CD1c-positive myeloid dendritic cell (primary cell): ENCODE results near the gene NTN1.
A peak's percentile ranks its signal among the peaks of the same experiment; 100 is the strongest.

ENCODE experiments used
- DNase-seq: peaks from one replicate; pipeline ENCODE4 v3.0.0-alpha.2; 2016; ENCODE audit errors: extremely low spot score

Gene NTN1

DNA sequence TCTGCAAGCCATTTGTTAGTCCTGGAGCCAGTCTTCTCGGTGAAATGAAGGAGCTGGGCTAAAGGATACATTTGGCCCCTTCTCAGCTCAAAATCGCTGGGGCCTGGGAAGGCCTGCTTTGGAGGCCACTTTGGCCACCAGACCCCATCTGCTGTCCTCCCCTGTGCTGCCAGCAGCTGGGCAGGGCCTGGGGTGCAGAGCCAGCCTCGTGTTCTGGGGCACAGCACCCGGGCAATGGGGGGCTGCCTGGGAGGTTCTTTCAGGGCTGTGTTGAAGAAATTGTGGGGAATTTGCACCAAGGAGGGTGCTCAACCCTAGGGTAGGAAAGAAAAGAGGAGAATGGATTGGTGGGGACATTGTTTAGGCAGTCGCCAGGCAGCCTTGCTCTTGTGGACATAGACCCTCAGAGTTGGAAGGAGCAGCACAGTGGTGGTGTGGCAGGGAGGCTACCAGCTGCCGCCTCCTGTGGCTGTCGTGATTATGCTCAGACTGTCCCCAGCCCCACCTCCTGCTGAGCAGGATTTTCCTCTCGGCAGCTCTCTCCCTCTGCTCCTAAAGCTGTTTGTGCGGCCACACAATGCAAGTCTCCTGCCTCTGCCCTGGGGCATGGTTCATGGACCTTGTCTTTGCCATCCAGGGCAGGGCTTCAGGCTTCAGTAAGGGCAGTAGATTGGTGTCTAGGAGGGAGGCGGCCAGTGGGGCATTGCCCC is 174.8 kb downstream of the NTN1 start:
- DNase-seq = no peak

DNA sequence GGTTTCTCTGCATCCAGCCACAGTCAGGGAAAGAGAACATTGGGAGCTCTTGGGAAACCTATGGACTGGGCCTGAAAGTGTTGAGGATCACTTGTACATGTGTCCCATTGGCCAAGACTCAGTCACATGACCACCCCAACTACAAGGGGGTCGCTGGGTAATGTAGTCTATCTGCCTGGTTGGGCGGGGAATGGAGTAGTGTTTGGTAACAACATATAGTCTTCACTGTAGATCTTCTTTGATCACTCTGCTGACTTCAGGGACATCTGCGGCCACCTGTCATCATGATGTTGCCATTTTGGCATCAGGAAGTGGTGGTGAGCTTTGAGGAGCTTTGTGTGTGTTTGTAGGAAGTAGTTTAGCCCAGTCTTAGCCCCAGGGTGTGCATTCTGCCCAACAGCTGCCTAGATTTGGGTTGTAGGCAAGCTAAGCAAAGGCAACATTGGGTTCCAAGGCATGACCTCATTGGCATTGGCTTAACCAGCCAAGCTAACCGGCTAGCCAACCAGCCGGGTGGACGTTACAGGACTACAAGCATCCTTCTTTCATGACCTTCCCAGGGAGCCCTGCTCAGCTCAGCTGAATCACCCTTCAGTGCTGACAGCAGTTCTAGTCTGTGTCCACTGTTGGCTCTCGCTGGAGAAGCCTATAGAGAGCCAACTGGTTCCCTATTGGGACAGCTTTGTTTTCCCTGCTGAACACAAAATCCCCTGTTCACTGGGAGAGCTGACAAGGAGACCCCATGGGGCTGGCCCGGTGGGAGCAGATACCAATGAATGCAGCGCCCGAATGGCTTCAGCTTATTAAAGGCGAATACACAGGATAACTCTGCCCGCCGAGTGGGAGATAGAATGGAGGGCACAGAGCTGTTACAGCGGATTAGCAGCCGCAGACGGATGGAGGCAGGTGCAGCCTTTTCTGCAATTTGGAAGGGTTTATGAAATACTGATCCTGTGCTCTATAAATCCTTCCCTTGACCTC is 178.6 kb downstream of the NTN1 start:
- DNase-seq = no peak

DNA sequence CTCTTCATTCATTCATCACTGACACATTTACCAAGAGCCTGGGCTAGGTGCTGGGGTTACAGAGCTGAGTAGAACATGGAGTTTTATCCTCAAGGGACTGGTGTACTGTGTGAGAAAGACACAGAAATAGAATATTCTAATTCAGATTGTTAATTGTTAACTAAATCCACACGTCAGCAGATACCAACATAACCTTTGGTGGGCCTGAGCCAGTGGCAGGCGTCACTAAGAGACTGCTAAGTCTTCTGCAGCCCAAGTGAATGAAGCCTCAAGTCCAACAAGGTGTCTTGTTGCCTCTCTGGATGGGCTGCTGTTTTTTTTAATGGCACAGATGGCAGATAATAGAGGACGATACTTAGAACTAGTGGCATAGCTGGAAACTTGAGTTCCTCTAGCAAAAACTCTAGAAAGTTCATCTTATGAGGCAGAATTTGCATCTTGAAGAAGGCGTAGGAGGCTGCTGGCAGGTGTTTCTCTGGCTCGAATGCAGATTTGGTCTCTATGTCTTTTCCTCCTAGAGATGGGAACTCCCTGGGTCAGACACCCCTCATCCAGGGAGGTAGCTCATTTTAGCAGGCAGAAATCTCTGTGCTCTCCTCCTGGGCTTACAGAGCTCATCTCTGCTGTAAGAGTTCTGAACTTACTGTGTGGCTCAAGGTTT is 179.5 kb downstream of the NTN1 start:
- no peak for DNase-seq

DNA sequence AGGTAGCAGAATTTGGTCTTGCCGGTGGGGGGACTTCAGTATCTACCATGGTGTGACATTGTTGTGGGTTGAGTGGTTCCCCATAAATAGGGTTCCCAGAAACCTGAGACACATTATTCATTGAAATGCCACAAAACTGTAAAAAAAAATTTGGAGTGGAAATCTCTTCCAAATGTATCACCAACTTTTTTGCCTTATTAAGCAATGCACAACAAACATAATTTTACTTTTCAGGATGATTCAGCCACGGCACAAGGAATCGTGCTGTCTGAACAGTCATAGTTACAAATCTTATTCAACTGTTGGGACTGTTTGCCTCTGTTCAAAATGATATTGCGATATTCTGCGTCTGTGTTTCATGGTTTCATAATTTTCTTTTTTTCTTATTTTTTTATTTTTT is 181.2 kb downstream of the NTN1 start:
- no peak for DNase-seq

DNA sequence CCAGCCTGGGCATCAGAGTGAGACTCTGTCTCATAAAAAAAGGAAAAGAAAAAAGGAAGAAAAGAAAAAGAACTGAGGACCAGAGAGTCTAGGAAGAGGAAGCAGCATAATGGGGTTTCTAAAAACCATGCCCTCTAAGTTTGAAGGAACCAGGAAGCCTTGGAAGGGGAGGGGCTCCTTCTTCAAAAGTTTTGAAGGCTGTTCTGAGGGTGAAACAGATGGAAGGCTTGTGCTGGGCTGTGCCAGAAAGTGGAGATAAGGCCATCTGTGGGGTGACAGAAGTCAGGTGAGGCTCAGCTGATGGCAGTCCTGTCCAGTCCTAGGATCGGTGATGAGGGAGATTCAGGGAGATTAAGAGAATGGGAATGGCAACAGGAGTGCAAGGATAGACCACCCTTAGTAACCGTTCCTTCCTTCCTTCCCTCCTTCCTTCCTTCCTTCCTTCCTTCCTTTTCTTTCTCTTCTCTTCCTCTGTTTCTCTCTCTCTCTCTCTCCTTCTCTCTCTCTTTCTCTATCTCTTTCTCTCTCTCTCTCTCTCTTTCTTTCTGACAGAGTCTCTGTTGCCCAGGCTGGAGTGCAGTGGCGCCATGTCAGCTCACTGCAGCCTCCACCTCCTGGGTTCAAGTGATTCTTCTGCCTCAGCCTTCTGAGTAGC is 182.6 kb downstream of the NTN1 start:
- DNase-seq = peak; percentile 21

DNA sequence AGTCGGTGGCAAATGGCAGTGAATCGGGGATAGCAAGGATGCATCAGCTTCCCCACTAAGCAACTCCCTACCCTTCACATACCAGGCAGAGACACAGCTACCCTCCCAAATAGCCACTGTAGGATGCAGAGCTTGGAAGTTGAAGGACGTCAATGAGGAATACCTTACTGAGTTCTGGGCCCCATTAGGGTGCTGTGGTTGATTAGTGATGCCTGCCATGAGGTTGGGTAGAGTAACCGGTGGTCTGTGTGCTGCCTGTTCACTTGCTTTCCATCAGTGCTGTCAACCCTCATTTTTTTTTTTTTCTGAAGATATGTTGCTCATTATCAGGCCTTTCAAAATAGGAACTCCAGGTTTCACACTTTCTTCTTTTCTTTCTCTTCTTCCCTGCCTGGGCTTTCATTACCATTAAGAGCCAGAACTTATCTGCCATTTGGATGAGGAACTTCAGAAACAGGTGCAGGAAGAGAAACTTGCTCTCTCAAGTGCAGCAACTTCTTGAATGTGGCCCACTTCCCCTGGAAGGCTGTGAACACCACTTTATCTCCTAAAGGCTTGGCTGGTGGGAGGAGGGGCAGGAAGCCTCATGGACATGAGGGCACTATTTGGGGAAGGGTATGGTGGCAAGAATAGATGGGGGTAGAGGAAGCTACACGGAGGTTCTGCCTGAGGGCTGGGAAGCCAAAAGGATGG is 183.5 kb downstream of the NTN1 start:
- DNase-seq = peak; percentile 4

- no peak for DNase-seq
Measured at GRCh38 chr17:9205520-9206409, 184.5 kb downstream of the NTN1 start.

- no peak for DNase-seq
Measured at GRCh38 chr17:9206410-9206703, 185.0 kb downstream of the NTN1 start.

DNA sequence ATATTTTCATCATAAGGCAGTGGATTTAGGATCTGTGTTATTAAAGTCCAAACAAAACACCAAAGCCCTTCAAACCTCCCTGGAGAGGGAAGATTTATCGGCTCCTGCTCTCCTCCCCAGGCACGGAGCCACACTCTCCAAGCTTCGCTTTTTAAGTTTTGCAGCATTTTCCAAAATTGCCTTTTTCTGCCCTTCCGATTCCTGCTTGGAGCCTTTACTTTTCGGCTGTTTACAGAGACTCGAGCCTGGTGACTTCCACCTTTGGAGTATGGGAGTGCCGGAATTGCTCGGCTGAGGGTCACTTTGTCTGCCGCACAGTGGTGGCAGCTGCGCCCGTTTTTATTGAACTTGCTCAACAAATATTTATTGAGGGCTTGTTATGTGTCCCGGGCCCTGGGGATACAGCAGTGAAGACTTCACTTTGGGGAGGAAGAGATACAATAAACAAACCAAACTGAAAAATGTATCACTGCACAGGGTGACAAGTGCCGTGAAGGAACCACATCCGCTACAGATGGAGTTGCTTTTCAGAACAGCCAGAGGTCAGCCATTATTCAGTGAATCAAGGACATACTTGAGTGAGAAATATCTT is 185.5 kb downstream of the NTN1 start:
- no peak for DNase-seq

DNA sequence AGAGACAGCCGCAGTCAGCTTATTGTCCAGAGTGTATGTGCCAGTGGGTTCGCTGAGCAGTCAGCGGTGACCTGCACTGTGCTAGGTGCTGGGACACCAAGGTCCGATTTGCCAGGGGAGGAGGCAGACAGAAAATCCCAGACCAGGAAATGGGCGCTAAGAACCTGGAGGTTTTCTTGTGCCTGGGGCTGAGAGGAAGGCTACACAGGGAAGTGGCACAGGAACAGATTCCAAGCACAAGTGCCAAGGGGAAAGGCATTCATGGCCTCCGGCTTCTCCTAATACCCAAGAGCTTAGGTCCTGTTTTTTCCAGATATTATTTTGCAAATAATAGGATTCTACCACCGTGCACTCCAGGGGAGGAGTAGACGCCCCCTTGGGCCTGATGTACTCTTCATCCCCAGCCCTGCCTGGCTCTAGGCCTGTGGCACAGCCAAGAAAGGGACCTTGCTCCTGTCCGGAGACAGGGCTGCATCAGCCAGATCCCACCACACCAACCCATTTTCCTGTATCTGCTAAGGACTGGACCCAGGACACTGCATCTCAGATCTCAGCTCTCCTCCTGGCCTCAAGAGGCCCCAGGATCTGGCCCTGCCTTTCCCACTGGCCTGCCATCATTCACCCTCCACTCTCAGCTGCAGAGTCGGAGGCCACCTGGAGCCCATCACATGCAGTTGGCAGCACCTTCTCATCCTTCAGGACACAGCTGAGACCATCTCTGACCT is 187.2 kb downstream of the NTN1 start:
- no peak for DNase-seq

- DNase-seq = no peak
Measured at GRCh38 chr17:9209347-9209746, 188.0 kb downstream of the NTN1 start.

GRCh38 chr17:9209781-9210370 is 188.6 kb downstream of the NTN1 start:
- no peak for DNase-seq

- DNase-seq = no peak
Measured at GRCh38 chr17:9211133-9211765, 189.9 kb downstream of the NTN1 start.

GRCh38 chr17:9212376-9213302 is 191.3 kb downstream of the NTN1 start:
- DNase-seq = no peak

DNA sequence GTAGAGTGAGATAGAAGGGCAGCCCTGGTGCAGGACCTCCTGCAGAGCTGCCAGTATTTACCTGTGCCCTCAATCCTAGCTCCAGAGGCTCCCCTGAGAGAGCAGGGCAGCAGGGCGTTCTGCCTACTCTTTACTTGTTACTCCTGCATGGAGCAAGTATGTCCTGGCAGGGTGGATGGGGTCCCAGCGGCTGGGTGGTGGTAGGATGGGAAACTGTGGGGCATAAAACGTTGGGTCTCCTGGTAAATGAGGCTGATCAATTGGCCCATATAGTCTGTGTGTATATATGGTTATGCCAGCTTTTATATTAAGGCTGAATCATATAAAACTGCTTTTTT is 192.0 kb downstream of the NTN1 start:
- DNase-seq = no peak

- DNase-seq = no peak
Measured at GRCh38 chr17:9215465-9215864, 194.2 kb downstream of the NTN1 start.
